Esophagus muscularis mucosa (tissue), 3 donors: ENCODE results near the gene GFAP.

Experiments used
- POLR2A ChIP-seq: fragments of 450-650 bp; IDR thresholded peaks from one replicate; pipeline ENCODE4 v1.6.1; 2017; ENCODE audit warnings: antibody characterized with exemption, moderate library complexity, mild to moderate bottlenecking, low read depth
- POLR2AphosphoS5 ChIP-seq, 2 donors: sonication (generic); formaldehyde crosslinking; IDR thresholded peaks; one replicate each; pipeline ENCODE4 v1.6.1; 2017; ENCODE audit warnings: antibody characterized with exemption in 2 of 2
- TF ChIP-seq, protein P1 (sequence below), 3 experiments: fragments of 200-600 bp in 2 of 3; fragments of 450-650 bp in 1 of 3; sonication (generic) in 2 of 3; IDR thresholded peaks; one replicate each; pipeline ENCODE4 v1.5.1; 2017 to 2019; ENCODE audit warnings: antibody characterized with exemption in 3 of 3, mild to moderate bottlenecking in 2 of 3, moderate library complexity in 1 of 3

DNA sequence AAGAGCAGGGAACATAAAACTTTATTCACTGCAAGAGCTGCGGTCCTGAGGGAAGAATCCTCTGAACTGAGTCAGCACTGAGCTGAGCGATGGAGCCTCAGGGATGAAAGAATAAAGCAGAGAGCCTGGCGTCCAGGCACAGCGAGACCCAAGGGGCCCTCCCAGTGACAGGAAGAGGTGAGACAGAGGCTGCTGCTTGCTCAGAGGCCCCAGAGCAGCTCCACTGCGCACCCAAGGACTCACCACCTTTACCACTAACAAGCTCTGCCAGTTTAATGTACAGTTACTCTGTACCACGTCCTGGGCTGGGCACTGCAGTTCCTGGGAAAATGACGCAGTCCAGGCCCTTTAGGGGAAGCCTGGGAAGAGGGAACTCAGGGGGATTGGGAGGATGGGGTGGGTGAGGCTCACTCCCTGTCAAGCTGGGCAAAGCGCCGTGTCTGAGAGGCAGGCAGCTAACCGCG, 5.6 kb downstream of the GFAP start:
- TF ChIP-seq, protein P1, sequence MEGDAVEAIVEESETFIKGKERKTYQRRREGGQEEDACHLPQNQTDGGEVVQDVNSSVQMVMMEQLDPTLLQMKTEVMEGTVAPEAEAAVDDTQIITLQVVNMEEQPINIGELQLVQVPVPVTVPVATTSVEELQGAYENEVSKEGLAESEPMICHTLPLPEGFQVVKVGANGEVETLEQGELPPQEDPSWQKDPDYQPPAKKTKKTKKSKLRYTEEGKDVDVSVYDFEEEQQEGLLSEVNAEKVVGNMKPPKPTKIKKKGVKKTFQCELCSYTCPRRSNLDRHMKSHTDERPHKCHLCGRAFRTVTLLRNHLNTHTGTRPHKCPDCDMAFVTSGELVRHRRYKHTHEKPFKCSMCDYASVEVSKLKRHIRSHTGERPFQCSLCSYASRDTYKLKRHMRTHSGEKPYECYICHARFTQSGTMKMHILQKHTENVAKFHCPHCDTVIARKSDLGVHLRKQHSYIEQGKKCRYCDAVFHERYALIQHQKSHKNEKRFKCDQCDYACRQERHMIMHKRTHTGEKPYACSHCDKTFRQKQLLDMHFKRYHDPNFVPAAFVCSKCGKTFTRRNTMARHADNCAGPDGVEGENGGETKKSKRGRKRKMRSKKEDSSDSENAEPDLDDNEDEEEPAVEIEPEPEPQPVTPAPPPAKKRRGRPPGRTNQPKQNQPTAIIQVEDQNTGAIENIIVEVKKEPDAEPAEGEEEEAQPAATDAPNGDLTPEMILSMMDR (IDR thresholded peaks at IDR 0.05) = no peak
- TF ChIP-seq POLR2A = no peak
- no peak for TF ChIP-seq POLR2AphosphoS5 (IDR thresholded peaks at IDR 0.05)
